GDM1 (cell line): ENCODE data around the gene ACSL3.
"Not testable (repeated sequence)": the region's sequence is repeated elsewhere in the genome, so short reads cannot be mapped to it uniquely, and the experiment has no call there.

Source experiments
- DNase-seq: peaks from one replicate; lab custom pipeline; 2025; lab: John Stamatoyannopoulos, UW

ACSL3 gene

DNA sequence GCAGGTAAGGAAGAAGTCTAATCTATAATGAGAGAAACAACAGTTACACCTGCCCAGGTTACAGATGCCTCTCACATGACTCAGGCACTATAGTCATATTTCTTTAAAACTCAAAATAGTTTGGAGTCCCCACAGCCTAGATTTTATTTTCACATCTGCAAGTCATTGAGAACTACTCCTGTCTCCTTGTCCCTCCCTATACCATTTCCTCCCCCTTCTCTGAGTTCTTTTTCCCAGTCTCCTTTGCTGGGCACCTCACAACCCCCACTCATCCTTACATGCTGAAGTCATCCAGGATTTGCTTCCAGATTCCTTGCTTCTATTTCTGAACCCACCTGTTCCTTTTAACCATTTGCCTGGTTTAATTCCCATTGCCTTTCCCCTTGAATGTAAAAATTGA lies 118.0 kb downstream of the ACSL3 start:
- DNase-seq: no peak

DNA sequence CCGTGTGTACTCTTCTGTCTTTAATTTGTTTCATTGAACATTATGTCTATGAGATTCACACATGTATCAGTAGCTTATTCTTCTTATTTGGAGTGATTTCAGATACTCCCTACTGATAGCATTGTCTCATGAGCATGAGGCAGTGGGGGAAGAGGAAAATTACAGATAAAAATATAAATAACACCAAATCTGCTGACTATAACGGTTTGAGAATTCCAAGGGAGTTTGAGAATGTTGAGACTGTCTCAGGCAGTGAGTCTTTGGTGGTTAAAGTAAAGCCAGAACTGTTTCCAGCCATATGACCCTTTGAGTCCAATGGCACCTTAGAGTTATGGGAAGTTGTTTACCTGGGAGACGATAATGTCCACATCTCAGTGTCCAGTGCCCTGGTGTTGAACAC lies 118.6 kb downstream of the ACSL3 start:
- no peak for DNase-seq

DNA sequence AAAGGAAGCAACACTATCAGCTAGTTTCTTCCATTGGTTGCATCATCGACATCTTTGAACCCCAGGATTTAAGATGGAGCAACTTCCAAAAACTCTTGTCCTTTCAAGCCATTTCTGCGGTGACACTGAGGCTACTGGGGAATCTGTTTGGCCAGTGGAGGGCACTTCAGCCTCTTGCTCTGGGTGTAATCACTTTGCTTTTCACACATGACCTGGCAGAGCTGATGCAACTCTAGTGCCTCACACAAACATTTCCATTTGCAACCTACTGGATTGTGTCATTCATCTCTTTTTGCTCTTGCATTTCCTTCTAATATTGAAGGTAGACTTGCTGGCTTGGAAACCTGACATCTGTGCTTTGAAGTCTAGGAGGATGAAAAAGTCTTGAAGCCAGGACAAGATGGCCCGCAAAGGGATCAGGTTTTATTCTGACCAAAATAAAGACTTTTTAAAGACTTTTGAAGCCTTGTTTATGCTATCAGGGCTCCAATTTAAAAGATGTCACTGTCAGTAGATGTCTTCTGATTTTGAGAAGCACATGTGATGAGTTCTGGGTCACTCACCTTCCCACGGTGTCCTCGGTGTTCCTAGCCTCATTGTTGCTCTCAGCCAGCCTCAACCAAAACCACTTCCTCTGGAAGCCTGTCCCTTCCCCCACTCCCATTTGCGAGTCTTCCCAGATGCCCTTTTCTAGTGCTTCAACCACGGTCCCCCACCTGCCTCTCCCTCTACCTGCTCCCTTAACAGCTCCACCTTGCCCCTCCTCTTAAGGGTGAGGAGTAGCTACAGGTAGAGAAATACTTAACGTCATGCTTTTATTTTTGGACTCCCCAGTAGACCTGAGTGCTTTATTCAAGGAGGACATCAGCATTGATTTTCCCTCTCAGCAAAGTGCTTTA lies 121.4 kb downstream of the ACSL3 start:
- no peak for DNase-seq

DNA sequence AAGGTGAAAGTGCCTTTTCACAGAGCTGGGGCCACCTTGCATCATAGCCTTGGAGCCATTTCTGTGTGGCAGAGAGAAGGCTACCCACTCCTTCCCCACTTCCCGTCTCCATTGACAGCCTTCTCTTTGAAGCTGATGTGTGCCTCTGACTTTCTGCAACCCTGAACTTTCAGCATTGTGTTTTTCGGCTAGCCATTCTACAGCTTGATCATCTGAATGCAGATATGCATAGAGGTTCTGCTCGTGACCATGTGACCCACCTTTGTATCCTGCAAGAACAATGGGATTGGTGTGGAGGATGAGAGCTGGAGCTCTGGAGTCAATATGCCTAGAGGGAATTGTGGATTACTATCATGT lies 122.1 kb downstream of the ACSL3 start:
- DNase-seq: no peak

DNA sequence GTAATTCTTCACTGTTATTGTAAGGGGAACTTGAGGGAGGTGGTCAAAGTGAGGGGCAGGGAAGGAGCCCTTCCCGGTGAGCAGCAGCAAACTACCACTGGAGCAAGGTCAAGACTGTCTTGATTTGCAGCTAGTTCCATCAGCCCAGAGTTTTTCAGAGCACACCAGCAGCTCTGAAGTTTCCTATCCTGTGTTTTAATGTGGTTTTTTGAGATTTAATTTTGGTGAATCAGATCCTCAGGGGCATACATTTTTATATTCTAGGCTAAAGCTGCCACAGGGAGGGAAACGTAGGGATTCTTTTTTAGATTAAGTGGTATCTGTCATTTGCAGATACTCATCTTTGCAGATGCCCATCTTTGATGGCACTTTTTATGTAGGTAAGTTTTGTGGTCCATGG lies 124.1 kb downstream of the ACSL3 start:
- DNase-seq: no peak

DNA sequence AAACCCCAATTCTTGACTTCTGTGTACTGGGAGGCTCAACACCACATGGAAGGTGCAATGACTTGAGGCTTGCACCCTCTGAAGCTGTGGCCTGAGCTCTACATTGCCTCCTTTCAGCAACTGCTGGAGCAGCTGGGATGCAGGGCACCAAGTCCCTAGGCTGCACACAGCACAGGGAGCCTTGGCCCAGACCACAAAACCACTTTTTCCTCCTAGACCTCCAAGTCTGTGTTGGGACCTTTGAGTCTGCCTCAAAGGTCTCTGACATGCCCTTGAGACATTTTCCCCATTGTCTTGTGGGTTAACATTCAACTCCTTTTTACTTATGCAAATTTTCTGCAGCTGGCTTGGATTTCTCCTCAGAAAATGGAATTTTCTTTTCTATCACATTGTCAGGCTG lies 128.6 kb downstream of the ACSL3 start:
- DNase-seq: no peak

DNA sequence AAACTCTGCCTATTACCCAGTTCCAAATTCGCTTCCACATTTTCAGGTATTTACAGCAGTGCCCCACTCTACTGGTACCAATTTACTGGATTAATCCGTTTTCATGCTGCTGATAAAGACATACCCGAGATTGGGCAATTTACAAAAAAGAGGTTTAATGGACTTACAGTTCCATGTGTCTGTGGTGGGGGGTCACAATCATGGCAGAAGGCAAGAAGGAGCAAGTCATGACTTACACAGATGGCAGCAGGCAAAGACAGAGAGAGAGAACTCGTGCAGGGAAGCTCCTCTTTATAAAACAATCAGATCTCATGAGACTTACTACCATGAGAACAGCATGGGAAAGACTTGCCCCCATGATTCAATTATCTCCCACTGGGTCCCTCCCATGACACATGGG lies 129.4 kb downstream of the ACSL3 start:
- DNase-seq: not testable (repeated sequence)

DNA sequence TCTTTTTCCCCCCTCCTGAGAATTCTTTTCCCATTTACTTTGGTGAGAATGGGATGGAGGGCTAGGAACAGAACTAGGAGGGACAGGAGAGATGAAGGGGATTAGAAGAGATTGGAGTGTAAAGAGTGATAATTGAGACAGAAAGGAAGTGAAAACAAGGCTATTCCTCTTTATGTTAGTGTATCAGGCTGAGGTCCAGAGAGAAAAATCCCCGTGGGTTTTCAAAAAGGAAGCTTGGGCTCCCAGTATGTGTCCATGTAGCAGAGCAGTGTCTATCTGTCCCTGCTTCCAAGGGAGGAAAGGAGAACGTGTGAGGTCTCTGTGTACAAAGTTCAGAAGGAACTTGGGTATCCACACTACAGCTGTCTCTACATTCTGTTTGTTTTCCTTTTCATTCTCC lies 131.3 kb downstream of the ACSL3 start:
- no peak for DNase-seq
